ENCODE results near the gene SP3.

The SP3 gene

GRCh38 chr2:173872714-173873113 lies 92.5 kb downstream of the SP3 start:
- in situ Hi-C loops (cut with MboI; ENCODE audit: low sequenced_read_pairs, unreplicated experiment), result no loop called here
- no peak for DNase-seq (ENCODE audit: low spot score)
- TF ChIP-seq CTCF (IDR thresholded peaks at IDR 0.05; ENCODE audit: borderline replicate concordance, control extremely low read depth, extremely low read depth, insufficient read depth, missing control alignments), result no peak

- DNase-seq (ENCODE audit: low spot score), result no peak
- in situ Hi-C loops (cut with MboI; ENCODE audit: low sequenced_read_pairs, unreplicated experiment), result no loop called here
- no peak for TF ChIP-seq CTCF (IDR thresholded peaks at IDR 0.05; ENCODE audit: borderline replicate concordance, control extremely low read depth, extremely low read depth, insufficient read depth, missing control alignments)
Measured at GRCh38 chr2:173869244-173870229, 95.6 kb downstream of the SP3 start.

- TF ChIP-seq CTCF (IDR thresholded peaks at IDR 0.05; ENCODE audit: borderline replicate concordance, control extremely low read depth, extremely low read depth, insufficient read depth, missing control alignments), result no peak
- in situ Hi-C loops (cut with MboI; ENCODE audit: low sequenced_read_pairs, unreplicated experiment), result no loop called here
- no peak for DNase-seq (ENCODE audit: low spot score)
Measured at GRCh38 chr2:173868406-173868805, 96.8 kb downstream of the SP3 start.

- no peak for TF ChIP-seq CTCF (IDR thresholded peaks at IDR 0.05; ENCODE audit: borderline replicate concordance, control extremely low read depth, extremely low read depth, insufficient read depth, missing control alignments)
- no peak for DNase-seq (ENCODE audit: low spot score)
- in situ Hi-C loops (cut with MboI; ENCODE audit: low sequenced_read_pairs, unreplicated experiment), result no loop called here
Measured at GRCh38 chr2:173866874-173867618, 98.1 kb downstream of the SP3 start.

GRCh38 chr2:173865971-173866873 lies 99.0 kb downstream of the SP3 start:
- no peak for TF ChIP-seq CTCF (IDR thresholded peaks at IDR 0.05; ENCODE audit: borderline replicate concordance, control extremely low read depth, extremely low read depth, insufficient read depth, missing control alignments)
- no peak for DNase-seq (ENCODE audit: low spot score)
- in situ Hi-C loops (cut with MboI; ENCODE audit: low sequenced_read_pairs, unreplicated experiment), result no loop called here
